Daoy (cell line): ENCODE results near the gene ING1. TPM values are rescaled to one million over a fixed set of nuclear protein-coding genes. Genes with fewer than 3 reads are reported as not detected.
"Not testable (repeated sequence)": the region's sequence is repeated elsewhere in the genome, so short reads cannot be mapped to it uniquely, and the experiment has no call there.

Source experiments
- DNase-seq: peaks from one replicate; pipeline ENCODE4 v3.0.0-alpha.2; 2015; ENCODE audit warnings: low read depth
- total RNA-seq: library from RNA; depleted of rRNA; stranded (reverse); fragments of >200 nt; shearing (Covaris generic); gene quantifications from 2 replicates; pipeline ENCODE4 v1.2.3, GENCODE V29; 2014

ING1 gene
- total RNA-seq, 1 experiment from 2014 or later: 5.7 TPM

- DNase-seq: no peak
These were observed 23.0 kb upstream of the ING1 start for GRCh38 chr13:110690516-110690915.

GRCh38 chr13:110695774-110696173 is 17.7 kb upstream of the ING1 start:
- DNase-seq: not testable (repeated sequence)

GRCh38 chr13:110696776-110697175 is 16.7 kb upstream of the ING1 start:
- no peak for DNase-seq

- no peak for DNase-seq
These were observed 15.7 kb upstream of the ING1 start for GRCh38 chr13:110697842-110698241.

- no peak for DNase-seq
These were observed 14.8 kb upstream of the ING1 start for GRCh38 chr13:110698689-110699088.

- DNase-seq: no peak
These were observed 14.1 kb upstream of the ING1 start for GRCh38 chr13:110699148-110700145.

GRCh38 chr13:110700186-110700585 is 13.3 kb upstream of the ING1 start:
- DNase-seq: no peak

- DNase-seq: no peak
These were observed 12.9 kb upstream of the ING1 start for GRCh38 chr13:110700641-110701040.

- DNase-seq: not testable (repeated sequence)
These were observed 12.4 kb upstream of the ING1 start for GRCh38 chr13:110701061-110701460.

- DNase-seq: no peak
These were observed 11.4 kb upstream of the ING1 start for GRCh38 chr13:110702089-110702488.

GRCh38 chr13:110702591-110703526 is 10.6 kb upstream of the ING1 start:
- DNase-seq: no peak

GRCh38 chr13:110705356-110705825 is 8.1 kb upstream of the ING1 start:
- DNase-seq: no peak

- DNase-seq: peak; percentile 97
These were observed 7.5 kb upstream of the ING1 start, which contains the start of gene CARS2 for GRCh38 chr13:110705826-110706569. Gene CARS2 (minus strand): TSS chr13:110706116. CDS start chr13:110706093, 23 bp downstream.

- DNase-seq: no peak
These were observed 6.7 kb upstream of the ING1 start for GRCh38 chr13:110706570-110707372.

GRCh38 chr13:110712081-110712848 is 1.2 kb upstream of the ING1 start:
- DNase-seq: peak; percentile 87

- peak; percentile 98 for DNase-seq
These were observed 455 bp upstream of the ING1 start for GRCh38 chr13:110712849-110713641.

- DNase-seq: peak; percentile 42
These were observed 689 bp downstream of the ING1 start for GRCh38 chr13:110713981-110714796.
